Ovary (tissue), 3 donors: Measurements from ENCODE around the gene UNC13C.

Experiments used
- POLR2A ChIP-seq: fragments of 450-650 bp; IDR thresholded peaks from one replicate; pipeline ENCODE4 v1.6.1; 2017; ENCODE audit warnings: antibody characterized with exemption, mild to moderate bottlenecking, moderate library complexity
- TF ChIP-seq, protein P1 (sequence below), 3 donors: fragments of 450-650 bp in 2 of 3; fragments of 200-600 bp in 1 of 3; IDR thresholded peaks; one replicate each; pipeline versions ENCODE4 v1.5.1 to v1.8.0; 2016 to 2022; ENCODE audit warnings: antibody characterized with exemption in 3 of 3, mild to moderate bottlenecking in 1 of 3
- donor health status: DM: no; HTN: no; CAD: no.

DNA sequence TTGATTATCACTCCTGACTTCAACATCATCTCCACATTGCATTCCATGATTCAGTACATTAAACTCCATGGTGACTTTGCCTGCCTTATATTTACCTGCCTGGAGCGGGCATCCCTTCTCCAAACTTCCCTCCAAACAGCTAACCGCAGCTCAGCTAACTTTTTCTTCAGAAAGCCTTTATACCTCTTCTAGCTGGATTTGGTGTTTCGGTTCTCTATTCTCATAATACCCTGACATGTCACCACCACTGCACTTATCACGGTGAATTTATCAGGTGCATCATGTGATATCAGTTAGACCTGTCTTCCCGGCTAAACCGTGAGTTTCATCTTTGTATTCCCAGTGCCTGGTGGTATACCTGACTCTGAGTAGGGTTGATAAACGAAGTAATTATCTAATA is 367.6 kb downstream of the UNC13C start:
- TF ChIP-seq POLR2A: no peak
- TF ChIP-seq, protein P1, sequence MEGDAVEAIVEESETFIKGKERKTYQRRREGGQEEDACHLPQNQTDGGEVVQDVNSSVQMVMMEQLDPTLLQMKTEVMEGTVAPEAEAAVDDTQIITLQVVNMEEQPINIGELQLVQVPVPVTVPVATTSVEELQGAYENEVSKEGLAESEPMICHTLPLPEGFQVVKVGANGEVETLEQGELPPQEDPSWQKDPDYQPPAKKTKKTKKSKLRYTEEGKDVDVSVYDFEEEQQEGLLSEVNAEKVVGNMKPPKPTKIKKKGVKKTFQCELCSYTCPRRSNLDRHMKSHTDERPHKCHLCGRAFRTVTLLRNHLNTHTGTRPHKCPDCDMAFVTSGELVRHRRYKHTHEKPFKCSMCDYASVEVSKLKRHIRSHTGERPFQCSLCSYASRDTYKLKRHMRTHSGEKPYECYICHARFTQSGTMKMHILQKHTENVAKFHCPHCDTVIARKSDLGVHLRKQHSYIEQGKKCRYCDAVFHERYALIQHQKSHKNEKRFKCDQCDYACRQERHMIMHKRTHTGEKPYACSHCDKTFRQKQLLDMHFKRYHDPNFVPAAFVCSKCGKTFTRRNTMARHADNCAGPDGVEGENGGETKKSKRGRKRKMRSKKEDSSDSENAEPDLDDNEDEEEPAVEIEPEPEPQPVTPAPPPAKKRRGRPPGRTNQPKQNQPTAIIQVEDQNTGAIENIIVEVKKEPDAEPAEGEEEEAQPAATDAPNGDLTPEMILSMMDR (IDR thresholded peaks at IDR 0.05): no peak
